DOHH2 (cell line): ENCODE data around the gene HPSE.
A peak's percentile ranks its signal among the peaks of the same experiment; 100 is the strongest.

Experiments
- H3F3A ChIP-seq: fragments of 200-600 bp; sonication (generic), shearing (Covaris generic); 2 replicates; pipeline ENCODE4 v1.6.0; 2016; ENCODE audit warnings: antibody characterized with exemption, mild to moderate bottlenecking; ENCODE audit not compliant: control insufficient read depth, insufficient read depth
- H3K27ac ChIP-seq: fragments of 200-600 bp; sonication (generic); 2 replicates; pipeline ENCODE4 v1.5.1; 2014; ENCODE audit warnings: low read depth, mild to moderate bottlenecking, low read length, moderate library complexity
- H3K27me3 ChIP-seq: fragments of 200-600 bp; sonication (generic); 2 replicates; pipeline ENCODE4 v1.6.1; 2014; ENCODE audit warnings: mild to moderate bottlenecking, low read length, mixed read lengths; ENCODE audit not compliant: control insufficient read depth
- H3K36me3 ChIP-seq: fragments of 200-600 bp; sonication (generic); 2 replicates; pipeline ENCODE4 v1.6.1; 2014; ENCODE audit warnings: mild to moderate bottlenecking, low read length, moderate library complexity, mixed read lengths; ENCODE audit not compliant: control insufficient read depth
- H3K4me1 ChIP-seq: fragments of 200-600 bp; sonication (generic); 2 replicates; pipeline ENCODE4 v1.6.1; 2014; ENCODE audit warnings: mild to moderate bottlenecking, low read length, mixed read lengths; ENCODE audit not compliant: control insufficient read depth
- H3K4me2 ChIP-seq: fragments of 200-600 bp; sonication (generic); 2 replicates; pipeline ENCODE4 v1.6.0; 2014; ENCODE audit warnings: mild to moderate bottlenecking, low read length, moderate library complexity
- H3K4me3 ChIP-seq: fragments of 200-600 bp; sonication (generic); 2 replicates; pipeline ENCODE4 v1.5.1; 2014; ENCODE audit warnings: mild to moderate bottlenecking, low read length, mixed read lengths
- H3K79me2 ChIP-seq: fragments of 200-600 bp; sonication (generic); 2 replicates; pipeline ENCODE4 v1.6.1; 2014; ENCODE audit warnings: mild to moderate bottlenecking, low read length, mixed read lengths; ENCODE audit not compliant: control insufficient read depth
- H3K9me2 ChIP-seq: fragments of 200-600 bp; sonication (generic); replicated peaks from 2 replicates; pipeline ENCODE4 v1.6.1; 2014; ENCODE audit warnings: mild to moderate bottlenecking, low read length, mixed read lengths; ENCODE audit not compliant: control insufficient read depth
- H3K9me3 ChIP-seq: fragments of 200-600 bp; sonication (generic); 2 replicates; pipeline ENCODE4 v1.6.1; 2014; ENCODE audit warnings: antibody characterized with exemption, low read length, mixed read lengths; ENCODE audit not compliant: control insufficient read depth, insufficient read depth
- H4K20me1 ChIP-seq: fragments of 200-600 bp; sonication (generic); 2 replicates; pipeline ENCODE4 v1.6.0; 2014; ENCODE audit warnings: low read depth, mild to moderate bottlenecking, antibody characterized with exemption, low read length, moderate library complexity; ENCODE audit not compliant: control insufficient read depth, insufficient read depth
- EZH2phosphoT487 ChIP-seq: fragments of 200-600 bp; sonication (generic); IDR thresholded peaks from 2 replicates; pipeline ENCODE4 v1.6.1; 2017; ENCODE audit warnings: borderline replicate concordance, mild to moderate bottlenecking, antibody characterized with exemption, low read length, moderate library complexity, mixed read lengths
- TF ChIP-seq, protein P1 (sequence below): fragments of 200-600 bp; sonication (generic); IDR thresholded peaks from one replicate; pipeline ENCODE4 v1.5.1; 2014; ENCODE audit warnings: antibody characterized with exemption, mild to moderate bottlenecking, low read depth, low read length; ENCODE audit not compliant: poor library complexity, severe bottlenecking

Gene HPSE

DNA sequence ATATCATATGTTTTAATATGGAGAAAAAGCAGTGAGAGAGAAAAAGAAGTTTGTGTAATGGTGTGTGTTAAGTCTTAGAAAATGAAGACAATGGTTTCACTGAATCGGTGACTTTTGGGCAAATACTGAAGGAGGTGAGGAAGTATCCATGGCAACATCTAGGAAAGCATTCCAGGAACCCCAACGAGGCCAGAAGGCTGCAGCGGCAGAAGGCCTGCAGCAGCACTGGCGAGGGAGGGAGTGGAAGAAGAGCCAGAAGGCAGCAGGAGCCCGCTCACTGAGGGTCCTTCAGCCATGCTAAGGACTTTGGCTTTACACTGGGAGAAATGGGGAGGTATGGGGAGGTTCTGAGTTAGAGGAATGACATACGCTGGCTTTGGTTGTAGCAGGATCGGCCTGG, 76.8 kb downstream of the HPSE start:
- Histone ChIP-seq H3K36me3 (peaks cover 4% of the 10 kb centered on the region; the same call in 1 of the 2 replicates), H3K4me1 (peaks cover 26% of the 10 kb centered on the region), H3F3A (0 out of 2 replicates have a peak, but pooled peaks cover 3% of the 10 kb centered on the region), H3K27ac (no peak overlapping the region), H4K20me1 (no peaks in the 10 kb centered on the region), H3K27me3 (no peaks in the 10 kb centered on the region), H3K79me2 (no peaks in the 10 kb centered on the region), H3K4me2 (no peak overlapping the region), H3K4me3 (no peak overlapping the region), H3K9me3 (no peaks in the 10 kb centered on the region), H3K9me2 (no peaks in the 10 kb centered on the region)
- TF ChIP-seq, protein P1, sequence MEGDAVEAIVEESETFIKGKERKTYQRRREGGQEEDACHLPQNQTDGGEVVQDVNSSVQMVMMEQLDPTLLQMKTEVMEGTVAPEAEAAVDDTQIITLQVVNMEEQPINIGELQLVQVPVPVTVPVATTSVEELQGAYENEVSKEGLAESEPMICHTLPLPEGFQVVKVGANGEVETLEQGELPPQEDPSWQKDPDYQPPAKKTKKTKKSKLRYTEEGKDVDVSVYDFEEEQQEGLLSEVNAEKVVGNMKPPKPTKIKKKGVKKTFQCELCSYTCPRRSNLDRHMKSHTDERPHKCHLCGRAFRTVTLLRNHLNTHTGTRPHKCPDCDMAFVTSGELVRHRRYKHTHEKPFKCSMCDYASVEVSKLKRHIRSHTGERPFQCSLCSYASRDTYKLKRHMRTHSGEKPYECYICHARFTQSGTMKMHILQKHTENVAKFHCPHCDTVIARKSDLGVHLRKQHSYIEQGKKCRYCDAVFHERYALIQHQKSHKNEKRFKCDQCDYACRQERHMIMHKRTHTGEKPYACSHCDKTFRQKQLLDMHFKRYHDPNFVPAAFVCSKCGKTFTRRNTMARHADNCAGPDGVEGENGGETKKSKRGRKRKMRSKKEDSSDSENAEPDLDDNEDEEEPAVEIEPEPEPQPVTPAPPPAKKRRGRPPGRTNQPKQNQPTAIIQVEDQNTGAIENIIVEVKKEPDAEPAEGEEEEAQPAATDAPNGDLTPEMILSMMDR, result no peak

DNA sequence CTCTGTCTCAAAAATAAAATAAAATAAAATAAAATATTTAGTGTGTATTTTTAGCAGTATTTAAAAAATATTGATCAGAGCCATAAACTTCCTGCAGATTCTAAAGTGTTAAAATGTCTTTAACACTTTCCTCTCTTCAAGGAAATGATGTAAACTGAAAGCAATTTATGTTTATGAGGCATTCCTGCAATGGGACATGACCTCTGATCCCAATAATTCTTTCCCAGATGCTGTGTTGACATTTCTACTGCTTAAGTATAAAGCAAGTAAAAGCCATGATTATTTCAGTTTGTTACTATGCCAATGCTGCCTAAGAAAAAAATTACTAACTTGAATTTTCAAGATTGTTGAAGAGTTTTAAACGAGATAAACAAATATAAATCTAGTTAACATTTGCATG, 79.1 kb downstream of the HPSE start:
- H3K79me2 ChIP-seq, result no peaks in the 10 kb centered on the region
- H3K4me3 ChIP-seq, result no peak overlapping the region
- no peak overlapping the region for H3K27ac ChIP-seq
- no peaks in the 10 kb centered on the region for H3K36me3 ChIP-seq
- no peaks in the 10 kb centered on the region for H3K9me3 ChIP-seq
- 0 out of 2 replicates have a peak, but pooled peaks cover 3% of the 10 kb centered on the region for H3F3A ChIP-seq
- no peak overlapping the region for H3K4me2 ChIP-seq
- H3K27me3 ChIP-seq, result no peaks in the 10 kb centered on the region
- H3K9me2 ChIP-seq, result no peaks in the 10 kb centered on the region
- H4K20me1 ChIP-seq, result no peaks in the 10 kb centered on the region
- TF ChIP-seq, protein P1, result no peak
- TF ChIP-seq EZH2phosphoT487, result no peak
- H3K4me1 ChIP-seq, result peaks cover 32% of the 10 kb centered on the region

DNA sequence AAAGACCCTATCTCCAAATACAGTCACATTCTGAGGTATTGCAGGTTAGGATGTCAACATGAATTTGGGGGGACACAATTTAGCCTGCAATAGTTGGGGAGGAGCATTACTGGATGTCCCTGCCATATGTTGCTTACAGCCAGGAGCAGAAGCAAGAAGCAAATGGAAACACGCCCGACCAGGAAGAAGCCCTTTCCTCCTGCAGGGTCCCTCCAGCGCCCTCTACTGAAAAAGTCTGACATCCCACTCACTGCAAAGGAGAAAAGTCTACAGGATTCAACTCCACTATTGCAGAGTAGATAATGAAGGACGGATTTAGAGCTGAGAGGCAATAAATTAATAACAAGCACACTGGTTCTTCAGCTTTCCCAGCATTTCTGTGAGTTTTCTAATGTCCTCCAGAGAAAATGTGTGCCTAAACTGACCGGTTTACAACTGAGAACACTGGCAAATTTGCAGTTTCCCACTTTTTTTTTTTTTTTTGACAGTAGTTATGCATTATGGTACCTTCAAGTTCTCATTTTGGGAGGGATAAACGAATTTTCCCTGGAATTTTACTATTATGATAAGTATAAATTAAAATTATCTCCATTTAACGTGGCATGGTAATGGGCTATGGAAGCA, 81.8 kb downstream of the HPSE start:
- H3K27me3 ChIP-seq, result no peaks in the 10 kb centered on the region
- H3K4me1 ChIP-seq, result peaks cover 26% of the 10 kb centered on the region
- H3K36me3 ChIP-seq, result no peaks in the 10 kb centered on the region
- 0 out of 2 replicates have a peak overlapping the region, but pooled peaks have one; percentile 8 for H3K4me2 ChIP-seq
- TF ChIP-seq, protein P1, result peak; percentile 92
- TF ChIP-seq EZH2phosphoT487, result no peak
- no peaks in the 10 kb centered on the region for H3K9me3 ChIP-seq
- H3K79me2 ChIP-seq, result no peaks in the 10 kb centered on the region
- H3F3A ChIP-seq, result no peaks in the 10 kb centered on the region
- no peaks in the 10 kb centered on the region for H4K20me1 ChIP-seq
- no peaks in the 10 kb centered on the region for H3K9me2 ChIP-seq
- no peak overlapping the region for H3K27ac ChIP-seq
- no peak overlapping the region for H3K4me3 ChIP-seq
